SW 1271 (cell line): Measurements from ENCODE around the gene TNS4.

Experiments used
- DNase-seq, 2 experiments: peaks; one replicate each; lab custom pipeline; 2025; lab: John Stamatoyannopoulos, UW

TNS4 gene

GRCh38 chr17:40536295-40537171, 35.1 kb upstream of the TNS4 start:
- no peak for DNase-seq

- DNase-seq, result no peak
Measured at GRCh38 chr17:40535924-40536294, 34.5 kb upstream of the TNS4 start.

- DNase-seq, result no peak
Measured at GRCh38 chr17:40535438-40535837, 34.0 kb upstream of the TNS4 start.

- DNase-seq, result no peak
Measured at GRCh38 chr17:40534371-40535189, 33.2 kb upstream of the TNS4 start.

GRCh38 chr17:40533896-40534295, 32.5 kb upstream of the TNS4 start:
- no peak for DNase-seq

- DNase-seq, result no peak
Measured at GRCh38 chr17:40532520-40533253, 31.3 kb upstream of the TNS4 start.

GRCh38 chr17:40531051-40531991, 29.9 kb upstream of the TNS4 start:
- DNase-seq, result no peak

- DNase-seq, result no peak
Measured at GRCh38 chr17:40530531-40530994, 29.1 kb upstream of the TNS4 start.

GRCh38 chr17:40529991-40530390, 28.6 kb upstream of the TNS4 start:
- no peak for DNase-seq

GRCh38 chr17:40528692-40529417, 27.4 kb upstream of the TNS4 start:
- DNase-seq, result no peak

GRCh38 chr17:40526668-40527067, 25.2 kb upstream of the TNS4 start:
- DNase-seq, result no peak

GRCh38 chr17:40525294-40525693, 23.9 kb upstream of the TNS4 start:
- DNase-seq, result no peak

- DNase-seq, result no peak
Measured at GRCh38 chr17:40524243-40524965, 23.0 kb upstream of the TNS4 start.

- no peak for DNase-seq
Measured at GRCh38 chr17:40522961-40523310, 21.5 kb upstream of the TNS4 start.

- DNase-seq, result no peak
Measured at GRCh38 chr17:40522250-40522960, 21.0 kb upstream of the TNS4 start.

GRCh38 chr17:40520991-40521453, 19.6 kb upstream of the TNS4 start:
- DNase-seq, result no peak

GRCh38 chr17:40519089-40519775, 17.8 kb upstream of the TNS4 start:
- DNase-seq, result no peak

- peak; percentile 70 to 80 for DNase-seq
Measured at GRCh38 chr17:40518401-40519088, 17.1 kb upstream of the TNS4 start.
